CD4-positive, CD25-positive, alpha-beta regulatory T cell (primary cell): Measurements from ENCODE around the gene DIAPH3. TPM values are rescaled to one million over a fixed set of nuclear protein-coding genes. Genes with fewer than 3 reads are reported as not detected.

Experiments used
- ATAC-seq, 2 donors: fragments of 150-1000 bp; cut with Tn5 transposase; one replicate each; pipeline ENCODE4 v1.10.0; 2021; ENCODE audit warnings: low read depth in 2 of 2, moderate number of reproducible peaks in 2 of 2, moderate library complexity in 1 of 2
- DNase-seq, 3 donors: peaks; one replicate each; pipeline versions ENCODE4 v3.0.0 to v3.0.0-alpha.2; 2012 to 2022; ENCODE audit warnings: mixed read lengths in 1 of 3
- H3K27ac ChIP-seq: one replicate; pipeline ENCODE4 v1.7.0; 2013; ENCODE audit warnings: mild to moderate bottlenecking, low read length; ENCODE audit not compliant: insufficient read depth, poor library complexity, severe bottlenecking
- H3K27me3 ChIP-seq: one replicate; pipeline ENCODE4 v1.7.0; 2013; ENCODE audit warnings: low read length; ENCODE audit not compliant: control insufficient read depth, insufficient read depth
- H3K36me3 ChIP-seq: one replicate; pipeline ENCODE4 v1.7.0; 2013; ENCODE audit warnings: mild to moderate bottlenecking, low read length, moderate library complexity; ENCODE audit not compliant: control insufficient read depth, insufficient read depth
- H3K4me1 ChIP-seq: 2 replicates; pipeline ENCODE4 v1.7.0; 2013; ENCODE audit warnings: mild to moderate bottlenecking, low read length; ENCODE audit not compliant: insufficient read depth, control insufficient read depth, poor library complexity, severe bottlenecking
- H3K4me3 ChIP-seq: one replicate; pipeline ENCODE4 v1.7.0; 2013; ENCODE audit warnings: low read depth, mild to moderate bottlenecking, low read length, moderate library complexity
- H3K9me3 ChIP-seq, 2 experiments: 1 replicate in 1 of 2; 2 replicates in 1 of 2; pipeline ENCODE4 v1.7.0; 2013; ENCODE audit warnings: low read length in 2 of 2, mild to moderate bottlenecking in 1 of 2, moderate library complexity in 1 of 2; ENCODE audit not compliant: control insufficient read depth in 2 of 2
- H3K27ac Mint-ChIP-seq, 3 donors: one replicate each; pipeline ENCODE4 v1.8.0; 2020 to 2022; ENCODE audit warnings: mild to moderate bottlenecking in 3 of 3, mixed read lengths in 3 of 3, moderate library complexity in 2 of 3
- H3K27me3 Mint-ChIP-seq: one replicate; pipeline ENCODE4 v1.8.0; 2022; ENCODE audit warnings: mild to moderate bottlenecking, mixed read lengths
- H3K36me3 Mint-ChIP-seq: one replicate; pipeline ENCODE4 v1.8.0; 2020; ENCODE audit warnings: mixed read lengths
- H3K4me1 Mint-ChIP-seq, 4 donors: one replicate each; pipeline ENCODE4 v1.8.0; 2020 to 2022; ENCODE audit warnings: mixed read lengths in 4 of 4, mild to moderate bottlenecking in 1 of 4
- H3K4me3 Mint-ChIP-seq, 4 donors: one replicate each; pipeline ENCODE4 v1.8.0; 2020 to 2022; ENCODE audit warnings: mild to moderate bottlenecking in 4 of 4, mixed read lengths in 4 of 4, moderate library complexity in 3 of 4
- H3K9me3 Mint-ChIP-seq, 7 donors: one replicate each; pipeline ENCODE4 v1.8.0; 2020 to 2022; ENCODE audit warnings: mixed read lengths in 7 of 7, mild to moderate bottlenecking in 3 of 7, moderate library complexity in 2 of 7
- polyA plus RNA-seq, 4 donors: library from polyadenylated mRNA; unstranded; fragments of 300-500 nt; fragmentation: Illumina TruSeq; gene quantifications; one replicate each; pipeline ENCODE4 v1.2.3, GENCODE V29; 2021
- total RNA-seq: library from RNA; stranded (reverse); gene quantifications from one replicate; pipeline ENCODE4 v1.2.3, GENCODE V29; 2022

DIAPH3 gene
- total and polyA plus RNA-seq, 5 donors from 2014 or later, result 0.09 to 0.57 (median 0.27) TPM

- peaks cover 0 to 4% (median 1%) of the 10 kb centered on the region in 4 donors for H3K4me1 Mint-ChIP-seq
- no peak overlapping the region for H3K4me3 Mint-ChIP-seq
- H3K36me3 ChIP-seq, result no peaks in the 10 kb centered on the region
- H3K9me3 ChIP-seq, result no peaks in the 10 kb centered on the region
- H3K4me3 ChIP-seq, result no peak overlapping the region
- no peak for ATAC-seq
- no peak overlapping the region for H3K27ac ChIP-seq
- peaks cover 4% of the 10 kb centered on the region for H3K4me1 ChIP-seq
- no peaks in the 10 kb centered on the region for H3K27me3 ChIP-seq
- no peaks in the 10 kb centered on the region for H3K27me3 Mint-ChIP-seq
- H3K36me3 Mint-ChIP-seq, result no peaks in the 10 kb centered on the region
- no peak overlapping the region for H3K27ac Mint-ChIP-seq
- DNase-seq, result no peak
- peaks cover 0 to 2% (median 0%) of the 10 kb centered on the region in 7 donors for H3K9me3 Mint-ChIP-seq
These were observed 433.7 kb downstream of the DIAPH3 start for GRCh38 chr13:59730026-59730425.

- Histone ChIP-seq H3K4me1 (no peaks in the 10 kb centered on the region), H3K9me3 (no peaks in the 10 kb centered on the region), H3K27ac (no peak overlapping the region), H3K27me3 (no peaks in the 10 kb centered on the region), H3K36me3 (no peaks in the 10 kb centered on the region), H3K4me3 (no peak overlapping the region)
- Mint-ChIP-seq H3K36me3 (no peaks in the 10 kb centered on the region), H3K4me1 (no peaks in the 10 kb centered on the region), H3K9me3 (peaks cover 0 to 2% (median 0%) of the 10 kb centered on the region in 7 donors), H3K27ac (no peak overlapping the region), H3K4me3 (peak overlapping the region in 1 of 4 donors; percentile 78), H3K27me3 (no peaks in the 10 kb centered on the region)
- DNase-seq (no peak), ATAC-seq (no peak)
These were observed 434.7 kb downstream of the DIAPH3 start for GRCh38 chr13:59728896-59729545.

DNA sequence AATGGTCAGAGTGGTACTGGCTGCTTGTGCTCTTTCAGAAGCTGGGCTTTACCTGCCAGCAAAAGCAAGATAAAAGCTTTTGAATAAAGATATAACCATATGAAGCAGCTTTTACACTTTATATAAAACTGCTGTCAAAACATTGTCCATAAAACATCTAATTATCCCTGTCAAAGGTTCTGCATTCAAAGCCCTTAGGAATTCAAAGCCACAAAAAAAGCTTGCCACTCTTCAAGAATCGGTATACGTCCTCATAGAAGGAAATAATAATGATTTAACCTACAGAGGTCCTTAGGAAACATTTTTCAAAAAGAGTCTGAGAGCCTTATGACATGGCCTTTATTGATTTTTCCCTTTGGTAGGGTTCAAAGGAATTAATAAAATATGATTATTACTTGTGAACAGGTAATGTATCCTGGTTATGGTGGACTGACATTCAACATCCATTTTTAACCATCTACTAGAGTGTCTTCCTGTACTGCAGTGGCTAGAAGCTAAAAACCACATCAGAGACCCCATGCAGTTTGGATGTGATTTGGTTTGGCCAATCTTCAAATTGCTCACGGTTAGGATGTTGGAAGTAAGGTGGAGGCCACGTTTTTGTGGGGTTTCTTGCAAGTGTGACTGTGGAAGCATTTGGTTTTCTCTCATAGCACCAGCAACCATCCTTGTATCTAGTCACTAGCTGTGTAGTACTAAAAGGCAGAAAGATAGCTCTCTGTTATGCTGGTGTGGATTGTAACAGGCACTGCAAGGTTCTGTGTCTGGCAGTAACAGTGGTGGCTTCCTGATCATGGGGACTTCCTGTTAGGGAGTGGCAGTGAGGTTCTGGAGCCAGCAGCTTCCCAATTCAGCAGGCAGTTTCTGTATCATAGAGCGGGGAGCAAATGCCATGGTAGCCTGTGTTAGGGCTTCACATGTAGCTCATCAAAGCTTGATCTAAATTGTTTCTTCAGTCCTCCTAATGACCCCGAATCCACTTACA is 441.5 kb downstream of the DIAPH3 start:
- H3K4me3 ChIP-seq, result no peak overlapping the region
- Mint-ChIP-seq H3K4me3 (no peak overlapping the region), H3K9me3 (peaks cover 0 to 2% (median 0%) of the 10 kb centered on the region in 7 donors), H3K27me3 (no peaks in the 10 kb centered on the region), H3K27ac (peak overlapping the region in 2 of 3 donors; percentile 28 to 68), H3K36me3 (no peaks in the 10 kb centered on the region), H3K4me1 (peaks cover 0 to 17% (median 6%) of the 10 kb centered on the region in 4 donors)
- no peaks in the 10 kb centered on the region for H3K36me3 ChIP-seq
- H3K9me3 ChIP-seq, result no peaks in the 10 kb centered on the region
- ATAC-seq (peak; percentile 42 to 50), DNase-seq (peak in 1 of 3 donors; percentile 19)
- H3K27ac ChIP-seq, result no peak overlapping the region
- H3K27me3 ChIP-seq, result no peaks in the 10 kb centered on the region
- H3K4me1 ChIP-seq, result peaks cover 6% of the 10 kb centered on the region

DNA sequence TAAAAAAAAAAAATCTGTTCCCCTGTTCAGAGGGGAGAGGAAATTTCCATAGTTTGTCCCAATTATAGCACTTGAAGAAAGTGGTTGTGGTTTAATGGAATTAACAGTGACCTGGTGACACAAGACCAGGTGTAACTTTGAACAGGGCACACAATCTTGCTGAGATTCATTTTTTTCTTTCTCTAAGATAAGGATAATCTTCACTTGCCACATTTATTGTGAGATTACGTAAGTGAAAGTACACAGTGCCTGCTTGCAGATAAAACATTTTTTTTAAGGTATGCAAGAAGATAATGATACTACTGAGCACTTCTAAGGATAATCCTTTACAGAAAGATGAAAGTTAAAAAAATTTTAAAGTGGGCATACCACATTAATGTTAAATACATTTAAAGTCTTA is 448.1 kb downstream of the DIAPH3 start:
- no peaks in the 10 kb centered on the region for H3K27me3 Mint-ChIP-seq
- ATAC-seq (no peak), DNase-seq (no peak)
- no peaks in the 10 kb centered on the region for H3K9me3 Mint-ChIP-seq
- Histone ChIP-seq H3K27ac (no peak overlapping the region), H3K27me3 (no peaks in the 10 kb centered on the region), H3K4me1 (no peaks in the 10 kb centered on the region), H3K4me3 (no peak overlapping the region), H3K36me3 (no peaks in the 10 kb centered on the region), H3K9me3 (no peaks in the 10 kb centered on the region)
- H3K27ac Mint-ChIP-seq, result no peak overlapping the region
- no peaks in the 10 kb centered on the region for H3K36me3 Mint-ChIP-seq
- no peak overlapping the region for H3K4me3 Mint-ChIP-seq
- H3K4me1 Mint-ChIP-seq, result no peaks in the 10 kb centered on the region

DNA sequence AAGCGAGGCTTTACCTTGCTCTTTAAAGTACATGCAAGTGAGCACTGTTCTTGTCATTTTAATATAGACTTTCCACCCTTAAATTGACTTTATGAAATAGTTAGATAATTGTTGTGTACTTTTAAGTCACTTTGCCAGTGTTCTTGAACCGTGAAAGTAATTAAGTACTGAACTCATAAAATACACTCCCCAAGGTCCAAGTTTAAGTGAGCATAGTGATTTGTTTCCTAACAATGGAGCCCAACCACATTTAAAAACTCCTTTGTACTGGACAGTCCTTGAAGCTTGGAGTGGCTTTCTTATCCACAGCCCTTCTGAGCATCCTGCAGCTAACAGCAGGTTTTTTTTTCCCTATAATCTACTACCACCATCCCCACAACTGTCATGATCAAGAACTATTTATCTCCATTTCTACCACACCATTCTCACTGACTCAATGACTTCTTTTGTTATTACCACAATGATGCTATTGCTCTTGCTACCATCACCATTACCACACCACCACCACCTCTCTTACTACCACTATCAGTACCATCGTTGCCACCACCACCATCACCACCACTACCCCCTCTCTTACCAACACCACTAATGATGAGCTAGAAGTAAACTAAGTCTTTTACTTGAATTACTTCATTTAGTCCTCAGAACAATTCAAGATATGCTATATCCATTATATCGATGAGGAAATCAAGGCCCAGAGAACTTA is 452.6 kb downstream of the DIAPH3 start:
- no peaks in the 10 kb centered on the region for H3K9me3 ChIP-seq
- ATAC-seq (no peak), DNase-seq (no peak)
- Mint-ChIP-seq H3K36me3 (no peaks in the 10 kb centered on the region), H3K27me3 (no peaks in the 10 kb centered on the region), H3K4me3 (no peak overlapping the region), H3K27ac (no peak overlapping the region), H3K4me1 (no peaks in the 10 kb centered on the region), H3K9me3 (no peaks in the 10 kb centered on the region)
- H3K4me1 ChIP-seq, result no peaks in the 10 kb centered on the region
- H3K4me3 ChIP-seq, result no peak overlapping the region
- H3K27ac ChIP-seq, result no peak overlapping the region
- H3K27me3 ChIP-seq, result no peaks in the 10 kb centered on the region
- H3K36me3 ChIP-seq, result no peaks in the 10 kb centered on the region

DNA sequence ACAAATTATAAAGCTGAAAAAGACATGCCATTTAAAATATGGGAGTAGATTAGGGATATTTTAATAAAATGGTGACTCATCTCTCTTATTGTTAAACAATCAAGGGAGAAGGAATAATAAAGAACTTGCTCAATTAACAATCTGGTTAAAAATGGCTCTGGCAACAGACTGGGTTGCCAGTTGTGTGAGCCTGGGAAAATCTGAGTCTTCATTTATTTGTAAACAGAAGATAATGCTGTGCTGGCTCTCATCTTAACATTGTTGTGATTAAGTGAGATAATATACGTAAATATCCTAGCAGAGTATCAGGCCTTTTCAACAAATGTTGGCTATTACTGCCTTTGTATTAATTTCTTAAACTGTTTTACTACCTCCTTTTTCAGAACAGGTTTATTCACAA is 453.3 kb downstream of the DIAPH3 start:
- Histone ChIP-seq H3K36me3 (no peaks in the 10 kb centered on the region), H3K4me3 (no peak overlapping the region), H3K27me3 (no peaks in the 10 kb centered on the region), H3K4me1 (no peaks in the 10 kb centered on the region), H3K27ac (no peak overlapping the region), H3K9me3 (no peaks in the 10 kb centered on the region)
- H3K9me3 Mint-ChIP-seq, result no peaks in the 10 kb centered on the region
- H3K4me1 Mint-ChIP-seq, result no peaks in the 10 kb centered on the region
- no peaks in the 10 kb centered on the region for H3K36me3 Mint-ChIP-seq
- H3K4me3 Mint-ChIP-seq, result no peak overlapping the region
- no peak for ATAC-seq
- H3K27ac Mint-ChIP-seq, result no peak overlapping the region
- no peak for DNase-seq
- H3K27me3 Mint-ChIP-seq, result no peaks in the 10 kb centered on the region

- Mint-ChIP-seq H3K4me1 (no peaks in the 10 kb centered on the region), H3K36me3 (no peaks in the 10 kb centered on the region), H3K4me3 (no peak overlapping the region), H3K27ac (no peak overlapping the region), H3K27me3 (no peaks in the 10 kb centered on the region), H3K9me3 (no peaks in the 10 kb centered on the region)
- no peaks in the 10 kb centered on the region for H3K27me3 ChIP-seq
- H3K4me3 ChIP-seq, result no peak overlapping the region
- H3K27ac ChIP-seq, result no peak overlapping the region
- ATAC-seq (no peak), DNase-seq (no peak)
- H3K9me3 ChIP-seq, result no peaks in the 10 kb centered on the region
- no peaks in the 10 kb centered on the region for H3K4me1 ChIP-seq
- H3K36me3 ChIP-seq, result no peaks in the 10 kb centered on the region
These were observed 457.4 kb downstream of the DIAPH3 start for GRCh38 chr13:59706101-59706976.
